IPS-15b (cell line): ENCODE results near the gene PAFAH2.

Experiments used
- H3K27me3 ChIP-seq: one replicate; pipeline ENCODE4 v1.6.1; 2013; ENCODE audit warnings: low read length; ENCODE audit not compliant: control insufficient read depth, insufficient read depth
- H3K36me3 ChIP-seq: one replicate; pipeline ENCODE4 v1.6.1; 2013; ENCODE audit warnings: low read length; ENCODE audit not compliant: control insufficient read depth, insufficient read depth
- H3K4me1 ChIP-seq: one replicate; pipeline ENCODE4 v1.6.1; 2013; ENCODE audit warnings: mild to moderate bottlenecking, low read length; ENCODE audit not compliant: control insufficient read depth, insufficient read depth
- H3K4me3 ChIP-seq: one replicate; pipeline ENCODE4 v1.5.1; 2013; ENCODE audit warnings: low read depth, low read length
- H3K9ac ChIP-seq: one replicate; pipeline ENCODE4 v1.6.1; 2013; ENCODE audit warnings: low read depth, mild to moderate bottlenecking, low read length
- H3K9me3 ChIP-seq: one replicate; pipeline ENCODE4 v1.6.1; 2013; ENCODE audit warnings: mild to moderate bottlenecking, low read length; ENCODE audit not compliant: control insufficient read depth, insufficient read depth

Gene PAFAH2

GRCh38 chr1:26037904-26038303, 40.0 kb upstream of the PAFAH2 start:
- Histone ChIP-seq H3K4me1 (peaks cover 3% of the 10 kb centered on the region), H3K4me3 (no peak overlapping the region), H3K36me3 (no peaks in the 10 kb centered on the region), H3K27me3 (peaks cover 42% of the 10 kb centered on the region), H3K9me3 (no peaks in the 10 kb centered on the region), H3K9ac (no peak overlapping the region)

GRCh38 chr1:26036756-26037281, 39.0 kb upstream of the PAFAH2 start:
- no peaks in the 10 kb centered on the region for H3K36me3 ChIP-seq
- H3K9me3 ChIP-seq: no peaks in the 10 kb centered on the region
- no peak overlapping the region for H3K9ac ChIP-seq
- H3K4me3 ChIP-seq: no peak overlapping the region
- H3K27me3 ChIP-seq: peaks cover 38% of the 10 kb centered on the region
- H3K4me1 ChIP-seq: peaks cover 3% of the 10 kb centered on the region

GRCh38 chr1:26035959-26036755, 38.3 kb upstream of the PAFAH2 start:
- Histone ChIP-seq H3K4me1 (peaks cover 3% of the 10 kb centered on the region), H3K9ac (no peak overlapping the region), H3K4me3 (peak overlapping the region; percentile 88), H3K36me3 (no peaks in the 10 kb centered on the region), H3K27me3 (peaks cover 34% of the 10 kb centered on the region), H3K9me3 (no peaks in the 10 kb centered on the region)

GRCh38 chr1:26035203-26035958, 37.5 kb upstream of the PAFAH2 start:
- Histone ChIP-seq H3K27me3 (peaks cover 34% of the 10 kb centered on the region), H3K36me3 (no peaks in the 10 kb centered on the region), H3K4me3 (peak overlapping the region; percentile 88), H3K4me1 (peaks cover 3% of the 10 kb centered on the region), H3K9me3 (no peaks in the 10 kb centered on the region), H3K9ac (peak overlapping the region; percentile 54)

- Histone ChIP-seq H3K36me3 (no peaks in the 10 kb centered on the region), H3K9ac (peak overlapping the region; percentile 54), H3K9me3 (no peaks in the 10 kb centered on the region), H3K27me3 (peaks cover 34% of the 10 kb centered on the region), H3K4me3 (peak overlapping the region; percentile 88), H3K4me1 (peaks cover 3% of the 10 kb centered on the region)
Measured at GRCh38 chr1:26034504-26035202, 36.8 kb upstream of the PAFAH2 start.

GRCh38 chr1:26032656-26033357, 34.9 kb upstream of the PAFAH2 start:
- Histone ChIP-seq H3K4me3 (no peak overlapping the region), H3K9ac (no peak overlapping the region), H3K36me3 (no peaks in the 10 kb centered on the region), H3K9me3 (no peaks in the 10 kb centered on the region), H3K27me3 (peaks cover 30% of the 10 kb centered on the region), H3K4me1 (peaks cover 3% of the 10 kb centered on the region)

GRCh38 chr1:26031611-26032220, 33.9 kb upstream of the PAFAH2 start:
- no peak overlapping the region for H3K9ac ChIP-seq
- H3K4me3 ChIP-seq: no peak overlapping the region
- H3K9me3 ChIP-seq: no peaks in the 10 kb centered on the region
- peaks cover 3% of the 10 kb centered on the region for H3K4me1 ChIP-seq
- H3K27me3 ChIP-seq: peaks cover 27% of the 10 kb centered on the region
- H3K36me3 ChIP-seq: no peaks in the 10 kb centered on the region

GRCh38 chr1:26031196-26031595, 33.3 kb upstream of the PAFAH2 start:
- Histone ChIP-seq H3K27me3 (peaks cover 22% of the 10 kb centered on the region), H3K36me3 (no peaks in the 10 kb centered on the region), H3K9me3 (no peaks in the 10 kb centered on the region), H3K4me3 (no peak overlapping the region), H3K4me1 (peaks cover 3% of the 10 kb centered on the region), H3K9ac (no peak overlapping the region)

GRCh38 chr1:26029864-26030481, 32.1 kb upstream of the PAFAH2 start:
- Histone ChIP-seq H3K9me3 (no peaks in the 10 kb centered on the region), H3K4me3 (no peak overlapping the region), H3K4me1 (peaks cover 3% of the 10 kb centered on the region), H3K27me3 (peaks cover 20% of the 10 kb centered on the region), H3K36me3 (no peaks in the 10 kb centered on the region), H3K9ac (no peak overlapping the region)

GRCh38 chr1:26029054-26029863, 31.4 kb upstream of the PAFAH2 start:
- H3K9ac ChIP-seq: no peak overlapping the region
- H3K4me3 ChIP-seq: no peak overlapping the region
- H3K36me3 ChIP-seq: no peaks in the 10 kb centered on the region

More at GRCh38 chr1:26029054-26029863, 31.4 kb upstream of the PAFAH2 start:
- Histone ChIP-seq H3K27me3 (peaks cover 13% of the 10 kb centered on the region), H3K4me1 (no peaks in the 10 kb centered on the region), H3K9me3 (no peaks in the 10 kb centered on the region)
